Measurements from ENCODE around the gene SLC35B2.

- no peak for TF ChIP-seq CTCF (IDR thresholded peaks at IDR 0.05)
- no peak for TF ChIP-seq POLR2A (IDR thresholded peaks at IDR 0.05)
Measured at GRCh38 chr6:44273617-44274016, 16.3 kb upstream of the SLC35B2 start.

Measured in ovary (tissue), 3 donors.